ENCODE data around the gene CAPZA2.
"Not testable (repeated sequence)": the region's sequence is repeated elsewhere in the genome, so short reads cannot be mapped to it uniquely, and the experiment has no call there.

The CAPZA2 gene
- total RNA-seq, result 209 to 467 (median 334) reads per million in 18 experiments

DNA sequence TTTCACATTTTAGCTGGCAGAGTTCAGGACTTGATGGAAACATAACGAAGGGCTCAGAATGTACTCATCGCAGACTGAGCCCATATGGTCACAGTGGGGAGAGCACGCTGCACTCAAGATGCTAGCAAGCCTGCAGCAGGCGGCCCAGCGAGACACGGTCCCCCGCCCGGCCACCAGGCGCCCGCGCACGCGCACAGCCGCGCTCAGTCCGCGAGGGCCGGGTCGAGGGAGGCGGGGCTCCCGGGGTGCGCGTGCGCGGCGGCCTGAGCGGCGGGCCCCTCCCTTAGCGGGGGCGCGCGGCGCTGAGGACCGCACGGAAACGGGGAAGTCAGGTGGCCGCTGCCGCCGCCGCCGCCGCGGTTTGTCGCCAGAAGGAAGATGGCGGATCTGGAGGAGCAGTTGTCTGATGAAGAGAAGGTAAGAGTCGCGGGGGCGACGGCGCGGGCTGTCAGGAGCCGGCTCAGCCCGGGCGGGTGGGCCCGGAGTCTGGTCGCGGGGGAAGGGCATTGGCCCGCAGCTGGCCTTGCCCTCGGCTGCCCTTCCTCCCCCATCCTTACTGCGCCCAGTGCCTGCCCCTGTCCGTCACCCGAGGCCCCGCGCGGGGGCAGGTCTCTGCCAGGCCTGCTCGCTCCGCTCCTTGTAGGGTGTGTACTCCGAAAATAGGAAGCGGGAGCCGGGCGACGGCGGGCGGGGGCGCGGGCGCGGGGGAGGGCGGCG, at the start of gene CAPZA2:
CAPZA2 (plus strand) TSS at position 354 of the 717 bp plus-strand sequence; CDS start at position 379, 25 bp downstream.
- peak; percentile 95 to 97 for DNase-seq

DNA sequence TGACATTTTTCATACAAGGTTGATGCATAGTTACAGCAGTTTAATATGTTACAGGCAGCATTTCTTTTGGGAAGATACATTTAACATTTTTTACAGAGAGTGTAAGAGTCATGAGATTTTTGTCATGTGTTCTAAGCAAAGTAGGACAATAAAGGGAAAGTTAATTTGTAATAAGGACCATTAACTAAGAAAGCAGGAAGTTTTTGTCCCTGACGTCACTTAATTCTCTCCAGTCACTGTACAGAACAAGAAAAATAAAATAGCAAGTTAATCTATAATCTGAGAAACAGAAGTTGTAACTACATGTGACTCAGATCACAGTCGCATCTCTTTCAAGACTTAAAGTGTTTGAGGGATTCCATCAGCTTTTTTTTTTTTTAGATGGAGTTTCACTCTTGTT, 49.5 kb upstream of the CAPZA2 start:
- peak in 1 of 2 donors; percentile 13 for DNase-seq

DNA sequence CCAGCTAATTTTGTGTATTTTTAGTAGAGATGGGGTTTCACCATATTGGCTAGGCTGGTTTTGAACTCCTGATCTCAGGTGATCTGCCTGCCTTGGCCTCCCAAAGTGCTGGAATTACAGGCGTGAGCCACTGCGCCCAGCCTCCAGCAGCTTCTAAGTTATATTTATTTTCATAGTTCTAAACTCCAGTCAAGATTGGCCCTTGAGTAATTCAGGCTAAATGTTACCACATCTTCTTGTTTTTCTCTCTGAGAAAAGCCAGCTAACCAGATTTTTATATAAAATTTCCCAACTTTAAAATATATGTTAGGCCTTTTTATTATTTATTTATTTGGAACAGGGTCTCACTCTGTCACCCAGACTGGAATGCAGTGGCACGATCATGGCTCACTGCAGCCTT, 49.0 kb upstream of the CAPZA2 start:
- not testable (repeated sequence) for DNase-seq

DNA sequence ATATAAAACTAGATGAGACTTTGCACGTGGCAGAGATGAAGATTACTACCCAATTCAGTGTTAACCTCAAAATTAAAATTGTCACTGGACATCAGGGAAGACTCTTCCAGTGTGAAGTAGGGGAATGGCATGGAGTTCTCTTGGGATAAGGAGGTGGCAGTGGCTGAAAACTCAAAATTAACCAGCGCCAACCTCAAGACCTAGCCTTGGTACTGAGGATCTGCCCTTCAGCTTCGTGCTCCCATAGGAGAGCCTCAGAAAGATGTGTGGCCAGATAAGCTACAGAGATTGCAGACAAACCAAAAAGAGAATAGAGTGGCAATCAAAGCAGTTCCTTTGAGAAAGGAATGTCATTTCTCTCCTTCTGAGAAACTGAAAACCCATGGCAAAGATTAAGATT, 47.3 kb upstream of the CAPZA2 start:
- DNase-seq, result no peak

DNA sequence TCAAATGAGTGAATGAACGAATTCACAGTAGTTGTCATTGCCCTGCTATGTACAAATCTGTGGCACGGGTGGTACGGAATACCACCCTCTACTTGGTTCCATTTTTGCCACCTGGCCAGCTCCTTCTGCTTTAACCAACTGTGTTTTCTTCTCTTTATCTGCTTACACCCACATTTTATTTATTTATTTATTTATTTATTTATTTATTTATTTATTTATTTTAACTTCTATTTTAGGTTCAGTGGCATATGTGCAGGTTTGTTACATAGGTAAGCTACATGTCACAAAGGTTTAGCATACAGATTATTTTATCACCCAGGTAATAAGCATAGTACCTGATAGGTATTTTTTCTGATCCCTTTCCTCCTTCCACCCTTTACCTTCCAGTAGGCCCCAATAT, 42.2 kb upstream of the CAPZA2 start:
- DNase-seq, result no peak

DNA sequence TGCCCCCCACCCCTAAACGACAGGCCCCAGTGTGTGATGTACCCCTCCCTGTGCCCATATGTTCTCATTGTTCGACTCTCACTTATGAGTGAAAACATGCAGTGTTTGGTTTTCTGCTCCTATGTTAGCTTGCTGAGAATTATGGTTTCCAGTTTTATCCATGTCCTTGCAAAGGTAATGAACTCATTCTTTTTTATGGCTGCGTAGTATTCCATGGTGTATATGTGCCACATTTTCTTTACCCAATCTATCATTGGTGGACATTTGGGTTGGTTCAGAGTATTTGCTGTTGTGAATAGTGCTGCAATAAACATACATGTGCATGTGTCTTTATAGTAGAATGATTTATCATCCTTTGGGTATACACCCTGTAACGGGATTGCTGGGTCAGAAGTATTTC, 40.7 kb upstream of the CAPZA2 start:
- DNase-seq, result not testable (repeated sequence)

DNA sequence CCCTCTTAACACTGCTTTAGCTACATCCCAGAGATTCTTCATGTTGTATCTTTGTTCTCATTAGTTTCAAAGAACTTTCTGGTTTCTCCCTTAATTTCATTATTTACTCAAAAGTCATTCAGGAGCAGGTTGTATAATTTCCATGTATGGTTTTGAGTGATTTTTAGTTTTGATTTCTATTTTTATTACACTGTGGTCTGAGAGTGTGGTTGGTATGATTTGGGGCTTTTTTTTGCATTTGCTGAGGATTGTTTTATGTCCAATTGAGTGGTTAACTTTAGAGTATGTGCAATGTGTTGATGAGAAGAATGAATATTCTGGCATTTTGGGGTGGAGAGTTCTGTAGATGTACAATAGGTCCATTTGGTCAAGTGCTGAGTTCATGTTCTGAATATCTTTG, 37.9 kb upstream of the CAPZA2 start:
- no peak for DNase-seq

DNA sequence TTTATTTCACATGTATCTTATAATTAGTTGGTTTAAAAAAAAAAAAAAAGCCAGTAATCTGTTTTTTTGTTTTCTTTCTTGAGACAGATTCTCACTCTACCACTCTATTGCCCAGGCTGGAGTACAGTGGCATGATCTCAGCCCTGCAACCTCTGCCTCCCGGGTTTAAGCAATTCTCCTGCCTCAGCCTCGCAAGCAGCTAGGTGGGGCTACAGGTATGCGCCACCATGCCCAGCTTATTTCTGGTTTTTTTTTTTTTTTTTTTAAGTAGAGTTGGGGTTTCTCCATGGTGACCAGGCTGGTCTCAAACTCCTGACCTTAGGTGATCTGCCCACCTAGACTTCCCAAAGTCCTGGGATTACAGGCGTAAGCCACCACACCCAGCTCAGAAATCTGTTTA, 34.1 kb upstream of the CAPZA2 start:
- no peak for DNase-seq

DNA sequence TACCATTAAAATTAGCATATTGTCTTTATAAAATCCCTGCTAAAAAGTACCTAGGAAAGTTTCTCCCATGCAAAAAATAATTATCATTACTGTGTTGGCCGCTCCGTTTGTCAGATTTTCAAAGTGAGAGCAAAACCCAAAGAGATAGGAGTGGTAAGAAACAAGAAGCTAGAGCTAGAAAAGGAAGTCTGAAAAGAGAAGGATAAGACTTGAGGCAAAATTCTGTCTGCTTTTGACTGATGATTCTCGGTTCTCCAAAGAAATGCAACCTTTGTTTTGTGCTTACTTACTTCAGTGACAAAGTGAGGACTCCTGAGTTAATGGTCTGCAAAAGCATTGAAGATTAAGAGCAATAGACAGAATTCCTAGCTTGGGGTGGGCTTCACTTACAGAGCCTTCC, 33.3 kb upstream of the CAPZA2 start:
- peak in 1 of 2 donors; percentile 24 for DNase-seq

DNA sequence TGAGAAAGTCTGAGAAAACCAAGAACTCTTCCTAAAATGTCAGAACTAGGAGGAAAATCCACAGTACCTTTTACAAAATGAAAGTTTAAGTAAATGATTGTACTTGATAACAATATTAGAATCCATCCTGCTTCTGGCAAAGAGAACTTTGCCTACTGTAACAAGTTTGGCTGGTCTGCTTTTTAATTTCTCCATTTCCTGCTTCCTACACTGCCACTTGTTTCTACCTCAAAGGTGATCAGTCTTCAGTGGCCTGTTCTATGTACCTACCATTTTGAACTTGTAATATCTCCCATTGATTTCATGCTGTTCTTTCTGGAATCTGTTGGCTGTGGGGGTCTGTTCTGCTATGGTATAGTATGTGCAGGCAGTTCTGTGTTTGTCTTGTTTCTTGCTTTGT, 32.9 kb upstream of the CAPZA2 start:
- DNase-seq, result no peak

DNA sequence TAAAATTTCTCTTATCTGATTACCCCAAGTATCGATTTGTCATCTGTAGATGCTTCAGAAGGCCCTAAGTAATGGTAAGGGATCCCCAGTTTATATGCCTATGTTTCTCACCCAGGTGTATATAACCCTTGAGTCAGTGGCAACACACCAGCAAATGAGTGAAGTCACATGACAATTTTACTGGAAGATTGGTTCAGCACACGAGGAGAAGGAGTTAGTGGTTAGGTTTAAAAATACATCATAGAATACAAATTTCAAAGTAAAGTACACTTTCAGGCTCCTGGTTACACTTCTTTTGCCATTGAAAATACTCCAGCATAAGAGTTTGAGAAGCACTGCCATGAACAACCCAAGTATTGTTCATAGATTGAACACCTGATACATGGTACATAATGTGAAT, 29.7 kb upstream of the CAPZA2 start:
- no peak for DNase-seq

DNA sequence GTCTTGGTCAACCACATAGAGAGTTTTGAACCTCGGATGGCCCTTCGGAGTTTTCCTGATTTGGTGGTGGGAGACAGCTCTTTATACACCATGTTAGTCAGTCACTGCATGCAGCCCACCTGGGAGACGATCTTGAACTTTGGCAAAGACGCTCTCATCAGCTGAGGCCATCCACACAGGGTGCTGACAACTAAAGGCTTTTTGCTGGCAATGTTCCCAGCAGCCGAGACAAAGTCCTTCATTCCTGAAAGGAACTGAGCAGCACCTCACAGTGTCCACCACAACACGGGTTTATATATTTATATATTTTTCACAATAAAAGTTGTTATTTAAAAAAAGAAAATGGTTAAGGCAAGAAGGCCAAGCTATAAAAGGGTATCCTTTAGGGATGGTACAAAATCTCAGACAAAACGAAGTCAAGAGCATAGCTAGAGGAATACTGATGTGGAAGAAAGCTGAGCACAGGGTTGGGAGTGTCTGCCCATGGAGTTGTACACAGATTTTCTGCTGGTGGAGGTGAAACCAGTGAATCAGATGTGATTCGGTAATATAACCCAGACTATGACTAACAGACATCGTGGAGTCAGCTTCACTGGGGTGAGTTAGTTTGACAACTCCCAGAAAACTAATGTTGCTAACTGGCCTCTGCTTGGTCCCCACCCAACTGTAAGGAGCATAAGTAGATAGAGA, 27.4 kb upstream of the CAPZA2 start:
- no peak for DNase-seq

DNA sequence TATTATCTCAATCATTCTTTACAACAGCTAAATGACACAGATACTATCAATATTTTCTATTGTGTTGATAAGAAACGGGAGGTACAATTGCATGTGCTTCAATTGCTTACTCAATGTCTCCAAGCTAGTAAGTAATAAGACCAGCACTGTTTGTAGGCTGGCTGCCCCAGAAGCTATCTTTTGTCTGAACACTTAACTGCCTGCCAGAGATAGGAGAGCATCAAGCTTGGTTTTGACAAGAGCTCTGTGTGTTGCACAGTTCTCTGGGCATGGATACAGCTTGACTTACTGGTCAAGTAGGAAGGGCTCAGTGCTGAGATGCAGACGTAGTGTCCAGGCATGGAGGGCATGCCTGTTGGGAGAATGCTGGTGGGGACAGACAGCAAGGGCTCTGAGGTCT, 26.3 kb upstream of the CAPZA2 start:
- DNase-seq, result no peak

DNA sequence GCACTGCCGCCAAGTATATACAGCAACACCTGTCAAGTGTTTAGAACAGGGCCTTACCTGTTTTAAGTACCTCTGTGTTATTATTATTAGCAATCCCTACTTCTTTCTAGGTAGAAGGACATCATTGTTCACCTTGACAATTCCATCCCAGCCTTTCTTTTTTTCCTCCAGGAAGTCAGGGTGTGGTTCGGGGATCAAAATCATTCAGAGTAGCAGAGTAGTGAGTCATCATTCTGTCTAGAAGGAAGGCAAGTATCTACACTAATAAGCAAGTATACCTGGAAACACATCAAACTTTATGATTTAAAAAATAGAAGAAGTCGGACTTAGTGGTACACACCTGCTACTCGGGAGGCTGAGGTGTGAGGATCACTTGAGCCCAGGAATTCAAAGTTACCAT, 25.5 kb upstream of the CAPZA2 start:
- no peak for DNase-seq

DNA sequence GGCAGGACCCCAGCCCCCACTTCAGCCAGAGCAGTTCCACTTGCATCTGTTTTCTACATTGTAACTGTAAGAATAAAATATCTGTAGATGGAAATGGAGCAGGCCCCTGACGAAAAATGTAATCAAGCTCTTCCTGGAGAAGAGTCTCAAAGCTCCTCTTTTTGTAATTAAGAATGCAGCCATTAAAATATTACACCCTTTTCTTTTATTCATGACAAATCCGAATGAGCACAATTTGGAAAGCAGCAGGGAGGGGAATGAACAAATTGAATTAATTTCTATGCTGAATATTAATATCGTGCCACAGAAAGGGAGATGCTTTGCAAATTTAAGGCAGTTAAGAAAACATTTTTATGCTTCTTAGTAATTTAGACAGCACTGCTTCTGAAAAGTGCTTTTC, 24.8 kb upstream of the CAPZA2 start:
- no peak for DNase-seq

DNA sequence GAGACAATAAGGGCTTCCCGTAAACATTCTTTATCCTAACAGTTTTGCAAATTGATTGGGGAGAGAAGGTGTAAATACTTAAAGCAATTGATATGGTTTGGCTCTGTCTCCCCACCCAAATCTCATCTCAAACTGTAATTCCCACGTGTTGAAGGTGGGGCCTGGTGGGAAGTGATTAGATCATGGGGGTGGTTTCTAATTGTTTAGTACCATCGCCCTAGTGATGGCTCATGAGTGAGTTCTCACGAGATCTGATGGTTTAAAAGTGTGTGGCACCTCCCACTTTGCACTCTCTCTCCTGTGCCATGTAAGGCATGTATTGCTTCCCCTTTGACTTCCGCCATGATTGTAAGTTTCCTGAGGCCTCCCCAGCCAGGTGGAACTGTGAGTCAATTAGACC, 22.1 kb upstream of the CAPZA2 start:
- DNase-seq, result no peak

DNA sequence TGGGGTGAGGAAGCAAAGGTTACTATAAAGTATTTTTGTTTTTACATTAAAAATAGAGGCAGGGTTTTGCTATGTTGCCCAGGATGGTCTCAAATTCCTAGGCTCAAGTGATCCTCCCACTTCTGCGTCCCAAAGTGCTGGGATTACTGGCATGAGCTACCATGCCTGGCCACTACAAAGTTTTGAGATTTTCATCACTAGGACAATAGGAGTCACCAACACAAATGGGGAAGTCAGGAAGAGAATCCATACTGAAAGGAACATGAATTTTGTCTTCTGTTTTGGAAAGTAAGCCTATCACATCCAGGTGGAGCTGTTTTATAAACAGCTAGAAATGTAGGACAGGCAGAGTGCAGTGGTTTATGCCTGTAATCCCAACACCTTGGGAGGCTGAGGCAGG, 20.0 kb upstream of the CAPZA2 start:
- peak in 1 of 2 donors; percentile 15 for DNase-seq

DNA sequence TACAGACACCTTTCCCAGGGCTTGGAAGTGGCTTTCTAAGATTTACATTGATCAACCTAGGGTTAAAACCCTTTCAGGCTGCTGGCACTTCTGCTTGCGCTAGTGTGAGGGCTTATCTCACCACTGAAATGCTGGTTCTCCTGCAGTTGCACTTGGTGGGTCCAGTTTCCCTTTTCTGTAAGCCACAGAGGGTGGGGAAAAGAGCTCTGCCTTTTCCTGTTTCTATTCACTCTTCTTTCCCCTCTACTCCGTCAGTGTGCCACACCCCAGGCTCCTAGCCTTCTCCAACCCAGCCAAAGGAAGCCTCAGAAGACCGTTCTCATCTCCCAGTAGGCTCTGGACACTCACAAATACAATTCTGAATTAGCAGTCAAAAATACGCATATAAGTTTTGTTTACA, 19.0 kb upstream of the CAPZA2 start:
- peak; percentile 75 to 84 for DNase-seq

DNA sequence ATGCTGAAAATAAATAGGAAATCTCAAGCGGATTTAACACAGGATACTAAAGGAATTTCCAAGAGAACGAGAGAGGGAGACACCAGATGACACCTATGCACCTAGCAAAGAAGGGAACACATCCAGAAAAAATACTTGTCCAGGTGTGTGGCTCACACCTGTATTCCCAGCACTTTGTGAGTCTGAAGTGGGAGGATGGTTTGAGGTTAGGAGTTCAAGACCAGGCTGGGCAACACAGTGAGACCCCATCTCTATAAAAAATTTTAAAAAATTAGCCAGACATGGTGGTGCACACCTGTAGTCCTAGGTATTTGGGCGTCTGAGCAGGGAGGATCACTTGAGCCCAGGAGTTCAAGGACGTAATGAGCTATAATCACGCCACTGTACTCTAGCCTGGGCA, 11.2 kb upstream of the CAPZA2 start:
- DNase-seq, result no peak

DNA sequence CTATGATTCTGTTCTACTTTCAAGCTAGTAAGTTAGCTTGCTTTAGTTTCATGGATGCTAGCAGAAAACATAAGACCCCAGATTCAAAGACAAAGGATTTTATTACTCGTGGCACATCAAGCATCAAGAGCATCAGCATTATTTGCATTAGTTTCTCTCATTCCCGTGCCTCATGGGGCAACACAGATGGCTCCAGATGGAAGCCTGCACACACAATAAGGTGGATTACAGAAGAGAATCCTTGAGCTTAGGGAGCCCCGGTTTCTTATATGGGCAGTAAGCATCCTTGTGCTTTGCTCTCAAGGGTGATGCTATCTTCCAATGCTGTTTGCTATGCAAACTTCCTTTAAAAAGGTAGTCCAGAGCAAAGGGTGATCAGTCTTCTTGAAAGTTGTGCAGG, 10.7 kb upstream of the CAPZA2 start:
- DNase-seq, result no peak

DNA sequence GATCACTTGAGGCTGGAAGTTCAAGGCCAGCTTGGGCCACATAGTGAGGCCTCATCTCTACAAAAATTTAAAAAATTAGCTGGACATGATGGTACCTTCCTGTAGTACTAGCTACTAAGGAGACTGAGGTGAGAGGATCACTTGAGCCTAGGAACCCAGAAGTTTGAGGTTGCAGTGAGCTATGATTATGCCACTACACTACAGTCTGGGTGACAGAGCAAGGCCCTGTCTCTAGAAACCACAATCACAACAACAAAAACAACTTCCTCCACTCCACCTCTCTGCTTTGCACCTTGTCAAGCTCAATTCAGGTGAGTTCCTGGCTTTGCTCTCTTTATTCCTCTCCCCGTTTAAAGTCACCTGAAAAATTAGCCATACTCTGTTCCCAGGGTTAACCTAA, 8.3 kb upstream of the CAPZA2 start:
- no peak for DNase-seq

DNA sequence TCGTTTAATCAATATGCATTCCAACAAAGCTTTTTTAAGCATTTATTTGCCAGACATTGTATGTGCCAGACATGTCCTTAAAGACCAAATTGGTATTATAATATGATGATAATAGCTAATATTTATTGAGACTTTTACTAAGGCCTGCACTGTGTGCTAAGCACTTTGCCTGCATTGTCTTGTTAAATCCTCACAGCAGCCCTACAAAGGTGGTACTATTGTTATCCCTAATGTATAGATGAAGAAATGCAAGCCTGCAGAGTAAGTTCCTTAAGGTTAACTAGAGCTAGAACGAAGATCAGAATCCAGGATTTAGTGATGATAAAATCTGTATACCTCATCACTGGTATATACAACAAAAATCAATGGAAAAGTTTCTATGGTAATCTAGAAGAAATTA, 5.3 kb upstream of the CAPZA2 start:
- no peak for DNase-seq

DNA sequence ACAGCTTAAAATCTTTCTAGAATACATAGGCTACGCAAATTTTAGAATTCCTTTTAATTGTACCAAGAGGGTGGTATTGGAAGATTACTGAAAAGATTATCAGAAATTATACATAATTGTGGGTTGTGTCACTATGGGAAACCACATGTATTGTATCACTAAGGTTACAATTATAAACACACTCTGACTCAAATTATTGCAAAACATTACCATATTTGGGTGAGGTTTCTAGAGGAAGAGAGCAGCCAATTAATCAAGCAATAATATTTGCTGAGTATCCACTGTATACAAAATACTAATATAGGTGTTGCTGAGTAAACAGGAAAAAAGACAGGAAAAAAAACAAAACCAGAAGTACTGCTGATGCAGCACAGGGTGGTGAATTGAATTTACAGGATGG, 3.1 kb upstream of the CAPZA2 start:
- peak; percentile 31 to 90 for DNase-seq

DNA sequence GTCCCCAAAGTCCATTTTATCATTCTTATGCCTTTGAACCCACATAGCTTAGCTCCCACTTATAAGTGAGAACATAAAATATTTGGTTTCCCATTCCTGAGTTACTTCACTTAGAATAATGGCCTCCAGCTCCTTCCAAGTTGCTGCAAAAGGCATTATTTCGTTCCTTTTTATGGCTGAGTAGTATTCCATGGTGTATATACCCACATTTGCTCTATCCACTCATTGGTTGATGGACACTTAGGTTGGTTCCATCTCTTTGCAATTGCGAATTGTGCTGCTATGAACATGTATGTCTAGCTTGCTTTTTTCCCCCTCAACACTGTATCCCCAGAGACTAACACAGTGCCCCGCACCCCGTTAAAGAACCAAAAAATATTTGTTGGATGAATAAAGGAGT, 670 bp upstream of the CAPZA2 start:
- DNase-seq, result no peak
